B cell (primary cell): ENCODE measurements around the gene CDKN1A.

Experiments
- CTCF ChIP-seq: fragments of 200-600 bp; IDR thresholded peaks from one replicate; pipeline ENCODE4 v1.8.0; 2022; ENCODE audit warnings: antibody characterized with exemption, mild to moderate bottlenecking
- EZH2 ChIP-seq: IDR thresholded peaks from 2 replicates; pipeline ENCODE4 v1.6.1; 2012; ENCODE audit warnings: borderline replicate concordance, low read depth, mild to moderate bottlenecking, moderate library complexity, low read length; ENCODE audit not compliant: insufficient read depth, poor library complexity, severe bottlenecking

- TF ChIP-seq CTCF (no peak), EZH2 (no peak)
Observed at GRCh38 chr6:36691011-36691410, 12.5 kb downstream of the CDKN1A start.
